Myocyte (in vitro differentiated cells): ENCODE measurements around the gene PEAK1. TPM values are rescaled to one million over a fixed set of nuclear protein-coding genes. Genes with fewer than 3 reads are reported as not detected.
"Not testable (repeated sequence)": the region's sequence is repeated elsewhere in the genome, so short reads cannot be mapped to it uniquely, and the experiment has no call there.

Experiments used
- DNase-seq: peaks from one replicate; pipeline ENCODE4 v3.0.0-alpha.2; 2012; ENCODE audit warnings: low read depth
- total RNA-seq: library from RNA; depleted of rRNA; stranded (reverse); fragments of >200 nt; gene quantifications from 2 replicates; pipeline ENCODE4 v1.2.3, GENCODE V29; 2014

The PEAK1 gene
- total RNA-seq, 1 donor from 2014 or later = 16.0 TPM

- DNase-seq = no peak
These were observed 184.3 kb downstream of the PEAK1 start for GRCh38 chr15:77235566-77235965.

GRCh38 chr15:77228828-77229227 lies 191.1 kb downstream of the PEAK1 start:
- no peak for DNase-seq

- no peak for DNase-seq
These were observed 193.3 kb downstream of the PEAK1 start for GRCh38 chr15:77226652-77227051.

- no peak for DNase-seq
These were observed 194.3 kb downstream of the PEAK1 start for GRCh38 chr15:77225646-77226045.

- DNase-seq = no peak
These were observed 194.8 kb downstream of the PEAK1 start for GRCh38 chr15:77225088-77225487.

- no peak for DNase-seq
These were observed 195.6 kb downstream of the PEAK1 start for GRCh38 chr15:77224352-77224751.

GRCh38 chr15:77221708-77222107 lies 198.2 kb downstream of the PEAK1 start:
- no peak for DNase-seq

GRCh38 chr15:77221174-77221573 lies 198.7 kb downstream of the PEAK1 start:
- no peak for DNase-seq

GRCh38 chr15:77219841-77220240 lies 200.1 kb downstream of the PEAK1 start:
- DNase-seq = no peak

- no peak for DNase-seq
These were observed 210.7 kb downstream of the PEAK1 start for GRCh38 chr15:77209221-77209620.

- no peak for DNase-seq
These were observed 211.7 kb downstream of the PEAK1 start for GRCh38 chr15:77208241-77208640.

- no peak for DNase-seq
These were observed 218.2 kb downstream of the PEAK1 start for GRCh38 chr15:77201665-77202064.

- DNase-seq = no peak
These were observed 223.5 kb downstream of the PEAK1 start for GRCh38 chr15:77196381-77196780.

GRCh38 chr15:77195586-77195985 lies 224.3 kb downstream of the PEAK1 start:
- DNase-seq = no peak

GRCh38 chr15:77192451-77192850 lies 227.5 kb downstream of the PEAK1 start:
- no peak for DNase-seq

GRCh38 chr15:77191230-77191834 lies 228.6 kb downstream of the PEAK1 start:
- DNase-seq = no peak

- peak; percentile 44 for DNase-seq
These were observed 232.0 kb downstream of the PEAK1 start for GRCh38 chr15:77187751-77188464.

GRCh38 chr15:77186594-77187011 lies 233.3 kb downstream of the PEAK1 start:
- peak; percentile 32 for DNase-seq

- DNase-seq = no peak
These were observed 234.6 kb downstream of the PEAK1 start for GRCh38 chr15:77185242-77185785.

GRCh38 chr15:77184352-77184751 lies 235.6 kb downstream of the PEAK1 start:
- DNase-seq = not testable (repeated sequence)

- no peak for DNase-seq
These were observed 236.8 kb downstream of the PEAK1 start for GRCh38 chr15:77183066-77183465.

GRCh38 chr15:77181305-77182074 lies 238.4 kb downstream of the PEAK1 start:
- no peak for DNase-seq
